ENCODE results near the gene LTA4H.

LTA4H gene

DNA sequence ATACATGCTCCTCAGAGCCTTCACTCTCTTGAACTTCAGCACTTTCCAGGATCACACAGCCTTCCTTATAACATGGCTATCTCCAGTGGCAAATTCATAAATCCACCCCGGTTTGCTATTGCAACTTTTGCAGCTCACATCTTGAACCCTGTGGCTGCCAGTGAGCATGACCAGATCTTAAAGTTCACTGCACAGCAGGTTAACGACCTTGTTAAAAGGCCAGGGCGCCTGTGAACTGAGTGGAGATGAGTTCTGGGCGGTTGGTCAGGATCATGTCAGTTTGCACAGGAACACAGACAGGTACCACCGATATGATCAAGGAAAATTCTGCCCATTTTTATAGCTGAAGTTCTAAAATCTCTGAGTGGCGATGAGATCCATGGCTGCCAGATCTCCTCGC lies 24.7 kb upstream of the LTA4H start:
- FAIRE-seq (no peak), DNase-seq (ENCODE audit: insufficient read length, low spot score) (no peak)

GRCh38 chr12:96057986-96058553 lies 22.7 kb upstream of the LTA4H start:
- FAIRE-seq: no peak
- DNase-seq (ENCODE audit: insufficient read length, low spot score): no peak

DNA sequence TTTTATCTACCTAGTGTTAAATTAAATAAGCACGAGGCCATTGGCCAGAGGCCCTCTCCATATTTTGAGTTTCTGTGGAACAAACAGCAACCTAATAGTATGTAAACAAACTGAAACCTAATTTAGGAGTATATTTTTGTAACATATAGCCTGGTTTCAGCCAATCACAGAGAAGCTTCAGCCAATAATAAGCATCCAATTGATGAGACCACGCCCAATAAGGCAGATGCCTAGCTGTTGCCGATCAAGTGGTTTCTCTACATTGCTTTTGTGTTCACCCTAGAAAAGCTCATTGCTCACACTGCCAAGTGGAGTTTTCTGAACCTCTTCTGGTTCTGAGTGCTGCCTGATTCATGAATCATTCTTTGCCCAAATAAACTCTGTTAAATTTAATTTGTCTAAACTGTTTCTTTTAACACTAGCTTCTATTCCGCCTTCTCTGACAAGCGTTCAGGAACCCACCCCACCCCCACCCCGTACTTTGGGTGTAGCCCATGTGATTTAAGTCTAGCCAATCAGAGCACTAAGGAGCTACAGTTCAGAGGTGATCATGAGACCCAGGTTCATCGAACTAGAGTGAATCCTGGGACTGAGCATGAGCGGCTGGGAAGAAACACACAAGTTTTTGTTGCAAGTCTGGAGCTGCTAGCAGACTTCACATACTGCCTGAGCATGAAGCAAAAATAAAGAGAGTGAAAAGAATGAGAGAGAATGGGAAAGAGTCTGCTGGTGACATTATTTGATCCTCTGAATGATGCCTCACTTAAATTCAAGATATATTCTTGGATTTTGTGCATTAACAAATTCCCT lies 21.5 kb upstream of the LTA4H start:
- FAIRE-seq: no peak
- DNase-seq (ENCODE audit: insufficient read length, low spot score): no peak

DNA sequence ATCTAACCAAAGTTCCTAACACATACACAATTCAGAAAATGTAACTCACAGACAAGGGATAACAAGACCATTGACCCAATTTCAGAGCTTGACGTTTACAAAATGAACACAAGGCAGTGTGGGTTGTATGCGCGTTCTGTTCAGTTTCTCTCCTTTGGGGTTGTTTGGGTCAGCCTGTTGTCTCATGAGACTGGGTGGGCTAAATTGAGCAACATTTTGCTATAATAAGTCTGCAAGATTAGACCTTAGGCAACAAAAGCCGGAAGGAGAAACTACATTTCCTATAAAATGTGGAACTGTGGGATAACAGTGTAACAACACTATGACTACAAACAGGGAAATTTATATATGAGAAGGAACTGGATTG lies 18.8 kb upstream of the LTA4H start:
- DNase-seq (ENCODE audit: insufficient read length, low spot score) (no peak), FAIRE-seq (no peak)

- DNase-seq (ENCODE audit: insufficient read length, low spot score) (no peak), FAIRE-seq (no peak)
Observed at GRCh38 chr12:96053476-96054243, 18.3 kb upstream of the LTA4H start.

GRCh38 chr12:96051756-96052485 lies 16.5 kb upstream of the LTA4H start:
- DNase-seq (ENCODE audit: insufficient read length, low spot score): no peak
- no peak for FAIRE-seq

DNA sequence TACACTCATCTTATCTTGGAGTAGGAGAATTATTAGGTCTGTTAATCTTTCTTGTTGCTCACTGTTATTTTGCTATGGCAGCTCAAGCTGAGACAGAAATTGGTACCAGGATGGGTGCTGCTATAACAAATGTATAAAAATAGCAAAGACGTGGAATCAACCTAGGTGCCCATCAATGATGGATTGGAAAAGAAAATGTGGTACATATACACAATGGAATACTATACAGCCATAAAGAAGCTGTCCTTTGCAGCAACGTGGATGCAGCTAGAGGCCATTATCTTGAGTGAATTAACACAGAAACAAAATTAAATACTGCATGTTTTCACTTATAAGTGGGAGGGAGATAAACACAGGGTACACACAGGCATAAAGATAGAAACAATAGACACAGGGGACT lies 14.8 kb upstream of the LTA4H start:
- no peak for FAIRE-seq
- no peak for DNase-seq (ENCODE audit: insufficient read length, low spot score)

DNA sequence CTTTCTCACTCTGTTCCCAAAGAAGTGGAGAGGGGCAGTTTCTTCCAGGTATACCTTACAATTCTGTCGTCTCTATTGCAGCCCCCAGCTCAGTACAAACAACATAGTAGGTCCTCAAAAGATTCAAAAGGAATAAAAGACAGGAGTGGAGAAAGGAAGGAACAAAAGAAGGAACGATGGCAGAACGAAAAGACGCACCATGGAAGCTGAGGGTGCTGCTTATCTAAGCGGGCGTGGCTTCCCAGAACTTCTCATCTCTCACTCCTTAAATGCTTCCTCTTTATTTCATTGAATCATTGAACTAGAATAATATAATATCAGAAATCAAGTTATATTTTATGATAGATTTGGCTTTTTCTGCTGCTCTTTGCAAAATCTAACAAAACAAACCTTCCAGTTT lies 13.7 kb upstream of the LTA4H start:
- no peak for FAIRE-seq
- DNase-seq (ENCODE audit: insufficient read length, low spot score): no peak

- DNase-seq (ENCODE audit: insufficient read length, low spot score) (no peak), FAIRE-seq (no peak)
Observed at GRCh38 chr12:96048393-96048969, 13.1 kb upstream of the LTA4H start.

DNA sequence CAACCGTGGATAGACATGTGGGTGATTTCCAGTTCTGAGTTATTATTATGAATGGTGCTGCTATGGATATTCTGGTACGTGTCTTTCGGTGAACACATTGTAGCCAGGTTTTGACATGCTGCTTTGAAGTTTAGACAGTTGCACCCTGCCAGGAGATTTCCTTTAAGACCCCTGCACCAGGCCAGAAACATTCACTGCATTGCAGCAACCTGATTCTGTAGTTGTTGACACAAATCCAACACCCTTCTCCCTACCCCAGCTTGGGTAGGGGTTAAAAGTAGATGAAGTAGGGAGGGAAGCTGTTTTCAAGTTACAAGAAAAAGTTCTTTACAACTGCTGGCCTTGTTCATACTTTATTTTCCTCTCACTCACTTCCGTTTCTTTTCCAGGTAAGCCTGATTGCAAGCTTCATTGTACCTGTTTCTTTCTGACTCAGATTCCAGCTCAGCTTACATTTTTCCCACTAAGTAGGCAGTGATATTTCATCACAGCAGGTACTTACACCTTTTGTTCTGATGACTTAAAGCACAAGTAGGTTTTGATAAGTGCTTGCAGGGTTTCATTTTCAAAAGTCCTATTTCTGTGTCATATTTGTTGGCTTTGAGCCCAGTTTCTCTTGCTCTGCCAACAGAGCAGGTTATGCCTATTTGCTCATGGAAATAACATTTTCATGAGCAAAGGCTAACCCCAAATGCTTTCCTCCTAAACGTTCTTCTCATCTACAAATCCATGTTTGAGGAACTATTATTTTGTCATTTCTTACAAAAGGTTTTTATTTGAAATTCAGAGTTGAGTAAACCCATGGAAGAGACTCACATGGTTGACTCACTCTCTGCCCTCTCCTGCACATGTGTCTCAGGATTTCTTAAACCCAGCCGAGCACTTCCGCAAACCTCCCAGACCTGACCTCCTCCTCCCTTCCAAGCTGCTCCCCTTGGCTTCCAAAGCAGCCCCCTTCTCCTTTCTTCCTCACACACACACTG lies 12.1 kb upstream of the LTA4H start:
- DNase-seq (ENCODE audit: insufficient read length, low spot score) (no peak), FAIRE-seq (peak; percentile 85)

- FAIRE-seq (no peak), DNase-seq (ENCODE audit: insufficient read length, low spot score) (no peak)
Observed at GRCh38 chr12:96046543-96047228, 11.3 kb upstream of the LTA4H start.

GRCh38 chr12:96045566-96045965 lies 10.2 kb upstream of the LTA4H start:
- no peak for DNase-seq (ENCODE audit: insufficient read length, low spot score)

DNA sequence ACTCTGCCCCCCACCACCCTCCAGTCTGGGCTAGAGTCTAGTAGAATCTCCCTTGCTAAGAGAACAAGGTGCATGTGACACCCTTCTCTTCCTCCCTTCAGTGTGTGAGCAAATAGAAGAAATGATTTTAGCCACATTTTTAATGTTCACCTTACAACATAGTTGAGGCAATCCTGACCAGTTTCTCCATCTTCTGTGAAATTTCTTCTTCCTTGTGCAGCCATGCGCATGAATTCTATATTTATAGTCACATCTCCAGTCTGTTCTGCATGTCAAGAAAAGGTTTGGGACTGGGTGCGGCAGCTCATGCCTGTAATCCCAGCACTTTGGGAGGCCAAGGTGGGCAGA lies 9.5 kb upstream of the LTA4H start:
- FAIRE-seq (no peak), DNase-seq (ENCODE audit: insufficient read length, low spot score) (no peak)

More at GRCh38 chr12:96045566-96045965, 10.2 kb upstream of the LTA4H start:
- no peak for FAIRE-seq

DNA sequence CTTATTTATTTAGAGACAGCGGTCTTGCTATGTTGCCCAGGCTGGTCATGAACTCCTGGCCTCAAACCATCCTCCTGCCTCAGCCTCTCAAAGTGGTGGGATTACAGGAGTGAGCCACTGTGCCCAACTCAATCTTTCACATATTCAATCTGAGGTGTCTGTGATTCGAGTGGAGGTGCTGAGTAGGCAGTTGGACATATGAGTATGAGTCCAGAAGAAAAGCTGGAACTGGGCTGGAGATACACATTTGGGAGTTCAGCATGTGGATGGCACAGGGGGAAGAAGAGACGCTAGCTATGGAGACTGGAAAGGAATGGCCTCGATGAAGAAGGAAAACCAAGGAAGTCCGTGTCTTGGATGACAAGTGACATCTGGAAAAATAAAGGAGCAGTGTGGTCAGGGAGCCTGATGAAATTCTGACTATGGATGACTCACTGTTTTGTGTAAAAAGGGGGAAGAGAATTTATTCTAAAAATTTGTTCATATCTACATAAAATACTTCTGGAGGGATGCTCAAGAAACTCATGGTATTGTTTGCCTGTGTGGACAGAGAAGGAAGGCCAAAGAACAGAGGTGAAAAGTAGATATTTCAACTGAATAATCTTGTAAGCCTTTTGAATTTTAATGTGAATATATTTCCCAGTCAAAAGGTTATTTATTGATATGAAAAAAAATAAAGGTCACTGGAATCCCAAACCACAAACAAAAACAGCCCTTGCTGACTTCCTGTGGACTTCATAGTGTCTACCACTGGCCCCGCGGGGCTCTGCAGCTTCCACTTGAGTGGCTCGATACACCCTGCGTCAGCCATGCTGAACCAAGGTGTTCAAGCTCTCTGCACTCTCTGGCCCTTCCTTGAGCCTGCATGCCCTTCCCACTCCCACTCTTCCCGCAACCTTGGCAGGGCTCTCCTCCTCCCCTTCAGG lies 8.9 kb upstream of the LTA4H start:
- no peak for FAIRE-seq
- no peak for DNase-seq (ENCODE audit: insufficient read length, low spot score)

- FAIRE-seq: no peak
- DNase-seq (ENCODE audit: insufficient read length, low spot score): no peak
Observed at GRCh38 chr12:96041181-96041580, 5.8 kb upstream of the LTA4H start.

DNA sequence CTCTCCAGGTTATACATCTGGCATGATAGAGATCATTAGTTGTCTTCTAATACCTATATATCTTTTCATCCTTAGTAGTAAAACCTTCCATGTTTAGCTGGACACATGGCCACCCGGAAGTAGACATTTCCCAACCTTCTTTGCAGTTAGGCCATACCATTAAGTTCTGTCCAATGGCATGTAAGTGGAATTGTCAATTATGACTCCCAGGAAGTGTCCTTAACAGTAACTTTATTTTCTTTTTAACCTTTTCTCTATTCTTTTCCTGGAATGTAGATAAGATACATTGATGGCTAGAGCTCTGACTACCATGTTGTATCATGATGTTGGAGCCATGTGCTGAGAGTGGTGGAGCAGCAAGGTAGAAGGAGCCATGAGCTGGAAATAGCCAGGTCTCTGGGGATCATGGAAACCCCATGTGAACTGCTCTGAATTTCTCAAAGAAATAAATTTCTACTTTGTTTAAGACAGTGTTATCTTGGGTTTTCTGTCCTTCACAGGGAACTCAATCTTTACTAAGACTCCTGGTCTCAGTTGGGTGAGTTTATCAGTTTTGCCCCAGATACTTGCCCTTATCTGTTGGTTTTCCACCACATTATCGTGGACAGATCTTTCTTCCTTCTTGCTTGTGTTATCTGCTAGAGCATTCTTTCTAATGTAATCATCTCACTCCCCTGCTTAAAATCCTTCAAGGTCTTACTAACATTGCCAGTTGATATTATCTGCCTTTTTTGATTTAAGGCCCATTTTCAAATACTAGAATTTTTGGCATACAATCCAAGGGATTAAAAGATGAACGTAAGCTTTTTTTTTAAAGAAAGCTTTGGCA lies 5.1 kb upstream of the LTA4H start:
- DNase-seq (ENCODE audit: insufficient read length, low spot score): no peak
- no peak for FAIRE-seq

GRCh38 chr12:96039516-96039915 lies 4.1 kb upstream of the LTA4H start:
- FAIRE-seq: no peak
- DNase-seq (ENCODE audit: insufficient read length, low spot score): no peak

Measured in GM19239 (cell line).